Endodermal cell (in vitro differentiated cells): ENCODE measurements around the gene SHTN1. TPM values are rescaled to one million over a fixed set of nuclear protein-coding genes. Genes with fewer than 3 reads are reported as not detected.

Experiments
- DNase-seq: peaks from one replicate; pipeline ENCODE4 v3.0.0-alpha.2; 2017
- H3K27ac ChIP-seq: 2 replicates; pipeline ENCODE4 v1.5.1; 2013; ENCODE audit warnings: mild to moderate bottlenecking, low read depth, low read length, moderate library complexity
- H3K27me3 ChIP-seq: 2 replicates; pipeline ENCODE4 v1.6.1; 2013; ENCODE audit warnings: mild to moderate bottlenecking, low read length, moderate library complexity; ENCODE audit not compliant: insufficient read depth, control insufficient read depth, poor library complexity, severe bottlenecking
- H3K36me3 ChIP-seq: 2 replicates; pipeline ENCODE4 v1.7.0; 2013; ENCODE audit warnings: mild to moderate bottlenecking, low read length, moderate library complexity; ENCODE audit not compliant: control insufficient read depth, insufficient read depth
- H3K4me1 ChIP-seq: one replicate; pipeline ENCODE4 v1.7.0; 2013; ENCODE audit warnings: low read length; ENCODE audit not compliant: control insufficient read depth, insufficient read depth
- H3K4me3 ChIP-seq: 2 replicates; pipeline ENCODE4 v1.5.1; 2013; ENCODE audit warnings: mild to moderate bottlenecking, low read length, moderate library complexity
- H3K9ac ChIP-seq: 2 replicates; pipeline ENCODE4 v1.6.1; 2013; ENCODE audit warnings: mild to moderate bottlenecking, low read length, moderate library complexity; ENCODE audit not compliant: poor library complexity, severe bottlenecking; ENCODE audit errors: extremely low read depth
- H3K9me3 ChIP-seq: 2 replicates; pipeline ENCODE4 v1.6.1; 2013; ENCODE audit warnings: mild to moderate bottlenecking, low read length, moderate library complexity; ENCODE audit not compliant: control insufficient read depth
- H3K27ac Mint-ChIP-seq: 2 replicates; pipeline ENCODE4 v1.8.0; 2020; ENCODE audit warnings: mixed read lengths
- H3K27me3 Mint-ChIP-seq: 2 replicates; pipeline ENCODE4 v1.8.0; 2021; ENCODE audit warnings: mild to moderate bottlenecking, mixed read lengths; ENCODE audit not compliant: insufficient read depth
- H3K36me3 Mint-ChIP-seq: 2 replicates; pipeline ENCODE4 v1.8.0; 2020; ENCODE audit warnings: low read depth, mixed read lengths
- H3K4me1 Mint-ChIP-seq: 2 replicates; pipeline ENCODE4 v1.8.0; 2020; ENCODE audit warnings: mixed read lengths
- H3K4me3 Mint-ChIP-seq: 2 replicates; pipeline ENCODE4 v1.8.0; 2020; ENCODE audit warnings: mild to moderate bottlenecking, moderate library complexity, mixed read lengths
- H3K9me3 Mint-ChIP-seq: 2 replicates; pipeline ENCODE4 v1.8.0; 2020; ENCODE audit warnings: mild to moderate bottlenecking, mixed read lengths
- whole genome bisulfite sequencing, 2 experiments: methylation state at CpG; one replicate each; pipeline versions ENCODE4 v1.1.5 to v1.1.7; 2013; ENCODE audit warnings: missing lambda C conversion rate in 2 of 2, mixed read lengths in 1 of 2; ENCODE audit not compliant: insufficient coverage in 1 of 2, insufficient read length in 1 of 2; 5-methylcytosine and 5-hydroxymethylcytosine counted together
- total RNA-seq, 2 donors: library from RNA; stranded (reverse); fragmentation: NEBNext Ultra II Directional in 1 of 2; extraction: Animal tissue kit (Norgen Biotek cat#: 25700) in 1 of 2; gene quantifications; 2 replicates in 1 of 2; 3 replicates in 1 of 2; pipeline ENCODE4 v1.2.1, GENCODE V29; 2021
- TF ChIP-seq, protein P1 (sequence below): fragments of 200-600 bp; sonication (generic); conservative IDR thresholded peaks from 2 replicates; pipeline ENCODE4 v1.5.0; 2021; ENCODE audit warnings: antibody characterized with exemption, mild to moderate bottlenecking

Gene SHTN1
- total RNA-seq, 2 donors from 2014 or later = 39.4 to 59.5 TPM

DNA sequence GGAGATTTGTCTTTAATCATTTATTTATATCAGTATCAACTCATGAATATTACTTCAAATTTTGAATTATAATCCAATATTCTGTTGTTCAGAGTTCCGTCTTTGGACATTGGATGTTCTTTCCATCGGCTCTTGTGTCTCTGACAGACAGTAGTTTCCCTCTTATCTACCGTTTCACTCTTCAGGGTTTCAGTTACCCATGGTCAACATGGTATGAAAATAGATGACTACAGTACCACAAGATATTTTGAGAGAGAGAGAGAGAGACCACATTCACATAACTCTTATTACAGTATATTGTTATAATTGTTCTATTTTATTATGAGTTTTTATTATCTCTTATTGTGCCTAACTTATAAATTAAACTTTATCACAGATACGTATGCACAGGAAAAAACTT lies 6.8 kb downstream of the SHTN1 start:
- 91% methylated on average over 4 of the region's 4 CpGs; no CpG with 5 or more reads in 1 of the 2 experiments for WGBS, 2 experiments
- Histone ChIP-seq H3K9ac (no peak overlapping the region), H3K4me3 (no peak overlapping the region), H3K4me1 (no peaks in the 10 kb centered on the region), H3K36me3 (no peaks in the 10 kb centered on the region), H3K27ac (no peak overlapping the region), H3K27me3 (no peaks in the 10 kb centered on the region), H3K9me3 (no peaks in the 10 kb centered on the region)
- Mint-ChIP-seq H3K27ac (no peak overlapping the region), H3K4me1 (peaks cover 18% of the 10 kb centered on the region), H3K27me3 (no peaks in the 10 kb centered on the region), H3K9me3 (peaks cover 3% of the 10 kb centered on the region), H3K4me3 (no peak overlapping the region), H3K36me3 (peaks cover 8% of the 10 kb centered on the region)
- DNase-seq = no peak
- TF ChIP-seq, protein P1, sequence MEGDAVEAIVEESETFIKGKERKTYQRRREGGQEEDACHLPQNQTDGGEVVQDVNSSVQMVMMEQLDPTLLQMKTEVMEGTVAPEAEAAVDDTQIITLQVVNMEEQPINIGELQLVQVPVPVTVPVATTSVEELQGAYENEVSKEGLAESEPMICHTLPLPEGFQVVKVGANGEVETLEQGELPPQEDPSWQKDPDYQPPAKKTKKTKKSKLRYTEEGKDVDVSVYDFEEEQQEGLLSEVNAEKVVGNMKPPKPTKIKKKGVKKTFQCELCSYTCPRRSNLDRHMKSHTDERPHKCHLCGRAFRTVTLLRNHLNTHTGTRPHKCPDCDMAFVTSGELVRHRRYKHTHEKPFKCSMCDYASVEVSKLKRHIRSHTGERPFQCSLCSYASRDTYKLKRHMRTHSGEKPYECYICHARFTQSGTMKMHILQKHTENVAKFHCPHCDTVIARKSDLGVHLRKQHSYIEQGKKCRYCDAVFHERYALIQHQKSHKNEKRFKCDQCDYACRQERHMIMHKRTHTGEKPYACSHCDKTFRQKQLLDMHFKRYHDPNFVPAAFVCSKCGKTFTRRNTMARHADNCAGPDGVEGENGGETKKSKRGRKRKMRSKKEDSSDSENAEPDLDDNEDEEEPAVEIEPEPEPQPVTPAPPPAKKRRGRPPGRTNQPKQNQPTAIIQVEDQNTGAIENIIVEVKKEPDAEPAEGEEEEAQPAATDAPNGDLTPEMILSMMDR = no peak

DNA sequence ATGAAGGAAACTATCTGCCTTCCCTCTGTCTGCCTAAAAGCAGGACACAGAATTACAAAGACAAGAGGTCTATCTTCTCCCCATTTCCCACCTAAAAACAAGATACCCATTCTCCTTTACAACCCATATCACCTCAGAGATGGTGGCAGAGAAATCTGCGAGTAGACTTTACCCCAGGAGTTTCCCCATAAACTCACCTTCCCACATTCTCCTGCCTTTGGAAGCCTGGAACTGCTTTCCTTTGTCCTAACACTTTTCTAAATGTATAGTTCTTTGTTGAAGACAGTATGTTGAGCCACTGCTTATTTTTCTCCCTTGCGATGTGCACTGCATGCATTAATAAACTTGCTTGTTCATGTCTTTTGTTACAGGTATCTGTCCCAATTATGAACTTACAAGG lies 8.0 kb downstream of the SHTN1 start:
- Histone ChIP-seq H3K9me3 (no peaks in the 10 kb centered on the region), H3K27ac (no peak overlapping the region), H3K4me3 (no peak overlapping the region), H3K27me3 (no peaks in the 10 kb centered on the region), H3K9ac (no peak overlapping the region), H3K4me1 (no peaks in the 10 kb centered on the region), H3K36me3 (no peaks in the 10 kb centered on the region)
- H3K27ac Mint-ChIP-seq = no peak overlapping the region
- H3K36me3 Mint-ChIP-seq = peaks cover 8% of the 10 kb centered on the region
- TF ChIP-seq, protein P1 = no peak
- H3K4me1 Mint-ChIP-seq = peaks cover 24% of the 10 kb centered on the region
- WGBS, 2 experiments = 96 to 100% methylated on average over 1 to 2 of the region's 2 CpGs
- no peak for DNase-seq
- peaks cover 3% of the 10 kb centered on the region for H3K9me3 Mint-ChIP-seq
- H3K4me3 Mint-ChIP-seq = no peak overlapping the region
- no peaks in the 10 kb centered on the region for H3K27me3 Mint-ChIP-seq

DNA sequence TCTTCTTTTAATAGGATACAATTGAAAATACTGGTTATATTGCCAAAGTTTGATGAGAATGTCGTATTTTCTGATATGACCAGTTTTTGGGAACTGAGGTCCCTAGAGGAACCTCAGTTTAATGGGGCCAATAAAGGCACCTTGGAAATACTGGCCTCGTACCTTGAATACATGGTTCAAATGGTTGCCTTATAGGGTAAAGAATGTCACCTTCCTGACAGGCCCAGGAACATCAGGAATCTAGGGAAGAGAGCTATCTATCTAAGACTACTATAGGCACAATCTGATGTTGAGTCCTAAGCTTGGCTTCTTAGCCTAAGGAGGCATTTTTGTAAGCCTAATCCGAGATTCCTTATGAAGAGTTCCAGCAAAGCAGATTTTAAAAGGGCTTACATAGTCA lies 9.3 kb downstream of the SHTN1 start:
- no peak for DNase-seq
- no peaks in the 10 kb centered on the region for H3K9me3 ChIP-seq
- Mint-ChIP-seq H3K4me3 (no peak overlapping the region), H3K36me3 (peaks cover 14% of the 10 kb centered on the region), H3K4me1 (peaks cover 32% of the 10 kb centered on the region), H3K9me3 (peaks cover 3% of the 10 kb centered on the region), H3K27ac (no peak overlapping the region), H3K27me3 (peaks cover 6% of the 10 kb centered on the region)
- H3K4me3 ChIP-seq = no peak overlapping the region
- TF ChIP-seq, protein P1 = no peak
- no peaks in the 10 kb centered on the region for H3K4me1 ChIP-seq
- no peak overlapping the region for H3K27ac ChIP-seq
- no peaks in the 10 kb centered on the region for H3K27me3 ChIP-seq
- H3K9ac ChIP-seq = no peak overlapping the region
- no peaks in the 10 kb centered on the region for H3K36me3 ChIP-seq
- WGBS, 2 experiments = 87 to 88% methylated on average over 2 to 3 of the region's 3 CpGs
